HL-60 (cell line): Measurements from ENCODE around the gene TBL1XR1.
A peak's percentile ranks its signal among the peaks of the same experiment; 100 is the strongest.
"Not testable (repeated sequence)": the region's sequence is repeated elsewhere in the genome, so short reads cannot be mapped to it uniquely, and the experiment has no call there.

ENCODE experiments used
- DNase-seq, 2 experiments: peaks; one replicate each; pipeline ENCODE4 v3.0.0-alpha.2; 2010 to 2020; ENCODE audit warnings: low read depth in 1 of 2, low spot score in 1 of 2
- H3K27ac ChIP-seq: fragments of 250-450 bp; sonication (Bioruptor Pico); replicated peaks from 2 replicates; pipeline ENCODE4 v1.5.1; 2020; ENCODE audit warnings: mild to moderate bottlenecking, moderate library complexity
- H3K27me3 ChIP-seq: fragments of 250-450 bp; sonication (Bioruptor Pico); 2 replicates; pipeline ENCODE4 v1.5.1; 2021; ENCODE audit warnings: mild to moderate bottlenecking, moderate library complexity; ENCODE audit not compliant: insufficient read depth, poor library complexity, severe bottlenecking
- H3K4me3 ChIP-seq: replicated peaks from 2 replicates; pipeline ENCODE4 v1.5.1; 2011; ENCODE audit warnings: mild to moderate bottlenecking, control low read depth, low read length; ENCODE audit not compliant: insufficient read depth
- CTCF ChIP-seq: IDR thresholded peaks from one replicate; pipeline ENCODE4 v1.5.1; 2011; ENCODE audit warnings: low read length, control low read depth, inconsistent platforms; ENCODE audit not compliant: insufficient read depth
- GABPA ChIP-seq: IDR thresholded peaks from 2 replicates; pipeline ENCODE4 v1.6.1; 2012; ENCODE audit warnings: low read depth
- POLR2AphosphoS5 ChIP-seq: IDR thresholded peaks from 2 replicates; pipeline ENCODE4 v1.6.1; 2012; ENCODE audit warnings: low read depth
- REST ChIP-seq: IDR thresholded peaks from 2 replicates; pipeline ENCODE4 v1.6.1; 2012; ENCODE audit warnings: low read depth; ENCODE audit not compliant: insufficient replicate concordance
- SPI1 ChIP-seq: IDR thresholded peaks from 2 replicates; pipeline ENCODE4 v1.6.1; 2012; ENCODE audit warnings: low read depth, mild to moderate bottlenecking, borderline replicate concordance

The TBL1XR1 gene

GRCh38 chr3:177141471-177141870 is 55.8 kb downstream of the TBL1XR1 start:
- peak overlapping the region; percentile 12; the same call in 1 of the 2 replicates for H3K27ac ChIP-seq

GRCh38 chr3:177139220-177139619 is 58.1 kb downstream of the TBL1XR1 start:
- not testable (repeated sequence) for DNase-seq

More at GRCh38 chr3:177141471-177141870, 55.8 kb downstream of the TBL1XR1 start:
- Histone ChIP-seq H3K4me3 (no peak overlapping the region), H3K27me3 (no peaks in the 10 kb centered on the region)
- TF ChIP-seq SPI1: no peak
- no peak for TF ChIP-seq POLR2AphosphoS5
- TF ChIP-seq REST: no peak
- TF ChIP-seq GABPA: no peak
- TF ChIP-seq CTCF: no peak
- no peak for DNase-seq

GRCh38 chr3:177137774-177138705 is 59.2 kb downstream of the TBL1XR1 start:
- Histone ChIP-seq H3K27me3 (no peaks in the 10 kb centered on the region), H3K4me3 (no peak overlapping the region), H3K27ac (no peak overlapping the region)
- no peak for TF ChIP-seq SPI1
- no peak for TF ChIP-seq POLR2AphosphoS5
- TF ChIP-seq GABPA: no peak
- TF ChIP-seq CTCF: no peak
- TF ChIP-seq REST: no peak
- DNase-seq: no peak

More at GRCh38 chr3:177139220-177139619, 58.1 kb downstream of the TBL1XR1 start:
- H3K4me3 ChIP-seq, H3K27ac ChIP-seq, H3K27me3 ChIP-seq: not testable (repeated sequence)

- TF ChIP-seq REST: no peak
- TF ChIP-seq SPI1: no peak
- no peak for TF ChIP-seq GABPA
- TF ChIP-seq POLR2AphosphoS5: no peak
- TF ChIP-seq CTCF: no peak
- no peak for DNase-seq
- H3K27ac ChIP-seq: no peak overlapping the region
- no peak overlapping the region for H3K4me3 ChIP-seq
- H3K27me3 ChIP-seq: no peaks in the 10 kb centered on the region
Observed at GRCh38 chr3:177136741-177137140, 60.5 kb downstream of the TBL1XR1 start.
